HG02642 (cell line): ENCODE results near the gene NLRP9.

ENCODE experiments used
- ATAC-seq: cut with Tn5 transposase; IDR thresholded peaks from one replicate; pipeline ENCODE4 v1.9.1; 2021; ENCODE audit warnings: mild to moderate bottlenecking; ENCODE audit not compliant: unreplicated experiment, poor library complexity

Gene NLRP9

GRCh38 chr19:55689411-55690108 is 48.6 kb downstream of the NLRP9 start:
- no peak for ATAC-seq

- ATAC-seq: no peak
Measured at GRCh38 chr19:55688422-55689218, 49.6 kb downstream of the NLRP9 start.

GRCh38 chr19:55687281-55688201 is 50.7 kb downstream of the NLRP9 start:
- no peak for ATAC-seq

DNA sequence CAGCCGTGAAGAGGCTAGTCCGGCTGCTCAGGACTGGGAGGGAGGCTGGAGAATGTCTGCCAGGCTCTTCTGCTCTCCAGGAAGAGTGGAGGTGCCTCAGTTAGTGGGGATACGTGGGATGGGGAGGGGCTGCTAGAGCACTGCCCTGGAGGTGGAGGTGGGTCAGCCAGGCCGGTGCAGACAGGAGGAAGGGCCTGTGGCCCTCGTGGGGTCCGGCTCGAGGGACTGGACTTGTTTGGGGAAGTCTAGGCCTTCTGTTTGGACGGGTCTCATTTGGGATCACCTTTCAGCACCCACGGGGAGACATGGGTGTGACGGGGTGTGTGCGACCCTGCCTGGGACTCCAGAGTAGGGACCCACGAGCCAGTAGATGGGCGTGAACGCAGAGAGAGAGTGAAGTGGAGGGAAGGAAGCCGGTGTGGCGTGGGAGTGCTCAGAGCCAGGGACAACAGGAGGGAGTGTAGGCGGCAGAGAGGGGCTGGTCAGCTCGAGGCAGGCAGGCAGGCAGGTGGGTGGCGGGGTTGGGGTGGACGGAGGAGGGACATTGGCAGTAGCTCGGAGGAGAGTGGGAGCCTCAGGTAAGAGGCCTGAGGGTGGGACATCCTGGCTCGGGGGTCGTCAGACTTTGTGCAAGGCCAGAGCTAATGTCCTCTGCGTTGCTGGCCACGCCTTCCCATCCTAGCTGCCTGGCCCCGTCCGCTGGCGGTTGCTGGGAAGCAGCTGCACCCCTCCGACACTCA is 51.7 kb downstream of the NLRP9 start:
- ATAC-seq: no peak

DNA sequence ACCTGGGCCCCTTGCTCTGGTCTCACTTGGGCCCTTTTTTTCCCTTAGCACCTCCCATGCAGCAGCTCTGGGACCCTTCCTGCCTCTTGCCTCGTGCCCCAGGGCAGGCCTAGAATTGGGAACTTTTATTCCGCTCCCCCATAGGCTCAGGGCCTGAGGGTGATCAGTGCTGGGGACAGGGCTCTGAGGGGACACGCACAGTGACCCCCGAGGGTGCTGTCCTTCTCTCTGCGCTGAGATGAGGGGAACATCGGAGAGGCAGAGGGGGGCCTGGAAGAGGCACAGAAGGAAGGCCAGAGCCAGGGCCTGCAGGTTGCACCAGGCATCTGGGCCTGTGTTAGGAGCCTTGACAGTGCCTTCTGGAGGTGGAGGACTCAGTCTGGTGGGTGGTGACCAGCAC is 52.4 kb downstream of the NLRP9 start:
- no peak for ATAC-seq

- no peak for ATAC-seq
Measured at GRCh38 chr19:55684946-55685681, 53.1 kb downstream of the NLRP9 start.

DNA sequence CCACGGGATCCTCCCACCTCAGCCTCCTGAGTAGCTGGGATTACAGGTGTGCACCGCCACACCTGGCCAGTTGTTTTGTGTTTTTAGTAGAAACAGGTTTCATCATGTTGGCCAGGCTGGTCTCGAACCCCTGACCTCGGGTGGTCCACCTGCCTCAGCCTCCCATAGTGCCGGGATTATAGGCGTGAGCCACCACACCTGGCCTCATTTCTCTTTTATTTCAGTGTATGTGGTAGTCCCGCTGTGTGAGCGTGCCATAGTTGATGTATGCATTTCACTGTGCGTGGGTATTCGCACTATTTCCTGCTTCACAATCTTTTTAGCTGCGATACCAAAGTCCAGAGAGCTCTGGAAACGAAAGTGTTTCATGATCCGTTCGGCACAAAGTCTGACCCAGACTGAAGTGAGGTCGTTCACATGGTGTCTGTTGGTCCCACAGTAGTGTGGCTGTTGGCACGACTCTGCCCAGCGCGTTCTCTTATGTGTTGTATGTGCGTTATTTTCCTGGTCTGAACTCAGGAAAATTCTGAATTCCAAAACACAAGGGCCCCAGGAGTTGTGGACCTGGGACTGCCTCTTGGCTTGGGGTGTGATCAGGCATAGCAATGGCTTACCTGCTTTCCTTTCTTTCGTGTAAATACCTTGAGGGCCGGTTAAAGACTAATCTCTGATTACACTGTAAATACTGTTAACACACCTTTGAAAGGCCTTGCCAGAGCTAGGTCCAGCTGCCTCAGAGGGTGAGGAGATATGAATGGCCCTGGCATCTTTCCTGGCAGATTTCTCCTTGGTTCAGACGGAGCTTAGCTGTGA is 54.5 kb downstream of the NLRP9 start:
- ATAC-seq: no peak

GRCh38 chr19:55681131-55682092 is 56.8 kb downstream of the NLRP9 start:
- no peak for ATAC-seq

GRCh38 chr19:55680339-55681130 is 57.7 kb downstream of the NLRP9 start:
- ATAC-seq: no peak

GRCh38 chr19:55679343-55680257 is 58.6 kb downstream of the NLRP9 start:
- no peak for ATAC-seq

DNA sequence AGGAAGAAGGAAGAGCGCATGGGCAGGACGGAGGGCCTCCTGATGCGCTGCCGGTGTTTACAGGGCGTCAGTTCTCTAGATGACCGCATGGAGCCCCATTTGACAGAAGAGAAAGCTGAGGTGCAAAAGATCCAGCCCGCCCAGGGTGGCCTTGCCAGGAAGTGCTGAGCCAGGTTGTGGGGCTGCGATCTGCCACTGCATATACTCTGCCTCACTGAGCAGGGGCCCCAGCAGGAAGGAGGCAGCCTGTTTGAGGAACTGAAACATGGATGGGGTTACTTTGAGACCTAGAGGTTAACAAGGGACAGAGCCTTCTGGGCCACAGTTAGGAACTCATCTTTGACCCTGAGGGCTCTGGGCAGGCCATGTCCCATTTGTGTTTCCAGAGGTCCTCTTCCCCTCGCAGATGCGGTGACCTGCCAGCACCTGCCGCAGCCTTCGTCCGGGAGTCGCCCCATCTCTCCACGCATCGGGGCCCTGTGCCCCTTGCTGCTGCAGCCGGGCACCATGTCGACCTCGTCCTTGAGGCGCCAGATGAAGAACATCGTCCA is 60.0 kb downstream of the NLRP9 start:
- ATAC-seq: peak; percentile 59

DNA sequence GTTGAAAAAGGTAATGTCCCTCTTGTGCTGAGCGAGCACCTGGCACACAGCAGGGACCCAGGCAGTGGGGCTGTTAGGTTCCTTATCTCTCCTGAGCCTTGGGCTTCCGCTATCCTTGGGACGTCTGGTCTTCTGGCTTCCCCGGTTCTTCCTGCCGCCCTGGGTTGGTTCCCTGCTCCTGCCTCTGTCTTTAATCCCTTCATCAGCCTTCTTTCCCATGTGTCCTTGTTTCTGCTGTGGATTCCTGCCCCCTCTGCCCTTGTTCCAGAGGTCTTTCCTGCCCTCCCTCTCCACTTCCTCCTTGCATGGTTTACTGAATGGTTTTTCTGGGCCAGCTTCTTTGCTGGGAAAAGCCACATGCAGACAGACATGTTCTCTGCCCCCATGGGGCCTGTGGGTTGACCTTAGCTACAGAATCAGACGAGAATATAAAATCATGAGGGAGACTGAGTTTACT is 60.6 kb downstream of the NLRP9 start:
- no peak for ATAC-seq

DNA sequence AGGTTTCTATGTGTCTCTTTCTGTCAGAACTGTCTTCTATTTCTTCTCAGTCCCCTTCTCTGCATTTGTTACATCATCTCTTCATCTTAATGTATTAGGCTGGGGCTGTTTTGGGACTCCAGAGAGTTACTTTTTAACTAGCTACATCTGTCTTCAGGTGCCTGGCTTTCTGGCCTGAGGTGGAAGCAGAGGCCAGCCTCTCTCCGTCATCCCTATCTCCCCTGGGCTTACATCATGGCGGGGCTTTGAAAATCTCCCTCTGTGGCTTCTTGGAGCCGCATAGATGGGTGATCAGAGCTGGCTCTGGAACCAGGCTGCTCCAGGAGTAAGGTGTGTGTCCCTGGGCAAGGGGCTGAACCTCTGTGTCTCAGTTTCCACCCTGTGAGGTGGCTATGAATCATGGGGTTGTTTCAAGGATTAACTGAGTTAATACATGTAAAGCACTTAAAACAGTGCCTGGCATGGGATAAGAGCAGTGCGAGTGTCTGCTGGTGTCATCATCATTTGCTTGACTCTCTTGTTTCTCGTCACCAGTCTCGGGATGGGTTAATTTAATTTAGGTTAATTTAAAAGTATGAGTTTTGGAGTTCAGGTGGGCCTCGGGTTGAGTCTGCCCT is 61.2 kb downstream of the NLRP9 start:
- ATAC-seq: no peak

- ATAC-seq: no peak
Measured at GRCh38 chr19:55676383-55676782, 61.8 kb downstream of the NLRP9 start.
